Parathyroid adenoma (tissue), 2 donors: ENCODE data around the gene SMO.

ENCODE experiments used
- H2AFZ ChIP-seq: fragments of 300-600 bp; sonication (generic); one replicate; pipeline ENCODE4 v1.7.0; 2017; ENCODE audit warnings: antibody characterized with exemption, mild to moderate bottlenecking
- H3K27ac ChIP-seq: fragments of 300-600 bp; sonication (generic); one replicate; pipeline ENCODE4 v1.7.0; 2017
- H3K27me3 ChIP-seq: fragments of 300-600 bp; sonication (generic); one replicate; pipeline ENCODE4 v1.7.0; 2017; ENCODE audit warnings: low read length; ENCODE audit not compliant: control insufficient read depth, insufficient read depth
- H3K36me3 ChIP-seq: fragments of 300-600 bp; sonication (generic); one replicate; pipeline ENCODE4 v1.7.0; 2017; ENCODE audit warnings: low read length; ENCODE audit not compliant: control insufficient read depth, insufficient read depth
- H3K4me1 ChIP-seq: fragments of 300-600 bp; sonication (generic); one replicate; pipeline ENCODE4 v1.7.0; 2017; ENCODE audit warnings: control low read depth
- H3K4me2 ChIP-seq: fragments of 300-600 bp; sonication (generic); one replicate; pipeline ENCODE4 v1.7.0; 2017; ENCODE audit warnings: low read length
- H3K4me3 ChIP-seq: fragments of 300-600 bp; sonication (generic); one replicate; pipeline ENCODE4 v1.7.0; 2017; ENCODE audit warnings: low read depth, low read length
- H3K79me2 ChIP-seq: fragments of 300-600 bp; sonication (generic); one replicate; pipeline ENCODE4 v1.7.0; 2017; ENCODE audit warnings: control low read depth
- H3K9ac ChIP-seq: fragments of 300-600 bp; sonication (generic); one replicate; pipeline ENCODE4 v1.7.0; 2017; ENCODE audit warnings: mild to moderate bottlenecking
- H3K9me3 ChIP-seq: fragments of 300-600 bp; sonication (generic); one replicate; pipeline ENCODE4 v1.7.0; 2017; ENCODE audit warnings: low read length; ENCODE audit not compliant: control insufficient read depth
- TF ChIP-seq, protein P1 (sequence below): fragments of 300-600 bp; sonication (generic); IDR thresholded peaks from one replicate; pipeline ENCODE4 v1.7.0; 2017; ENCODE audit warnings: antibody characterized with exemption, mild to moderate bottlenecking
- donor health status: primary hyperparathyroidism.

The SMO gene

DNA sequence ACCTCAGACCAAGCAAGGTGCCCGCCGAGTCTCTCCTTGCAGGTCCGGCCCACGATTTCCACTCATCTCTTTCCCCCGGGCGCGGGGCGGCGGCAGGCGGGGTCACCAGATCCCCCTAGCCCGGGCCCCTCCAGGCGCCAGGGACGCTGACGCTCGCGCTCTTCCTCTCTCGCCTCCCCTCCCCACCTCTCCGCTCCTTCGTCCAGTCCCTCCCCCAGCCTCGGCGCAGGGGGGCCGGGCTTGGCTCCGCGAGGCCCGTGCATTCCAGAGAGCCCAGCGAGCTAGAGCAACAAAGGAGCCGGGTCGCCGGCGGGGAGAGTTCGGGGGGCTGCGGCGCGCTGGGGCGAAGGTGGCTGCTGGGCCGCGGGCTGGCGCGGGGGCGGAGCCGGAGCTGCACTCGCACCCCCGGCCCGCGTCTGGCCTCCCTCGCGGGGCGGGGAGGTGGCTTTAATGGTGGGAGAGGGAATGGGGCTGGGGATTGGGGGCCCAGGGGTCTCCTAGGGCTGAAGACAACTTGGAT lies at the start of gene SMO:
TSS of gene SMO (plus strand) at position 262 of the 520 bp plus-strand sequence. CDS start 519 bp downstream, outside the sequence.
- Histone ChIP-seq H3K79me2 (peaks cover 5% of the 10 kb centered on the region), H3K27ac (peak within 1 kb of the TSS; percentile 27), H3K4me2 (peak within 1 kb of the TSS; percentile 79), H3K4me1 (peaks cover 7% of the 10 kb centered on the region), H2AFZ (peak within 1 kb of the TSS; percentile 84), H3K36me3 (no peaks in the 10 kb centered on the region), H3K9me3 (no peaks in the 10 kb centered on the region), H3K4me3 (peak within 1 kb of the TSS; percentile 72), H3K9ac (peak within 1 kb of the TSS; percentile 67), H3K27me3 (no peaks in the 10 kb centered on the region)
- TF ChIP-seq, protein P1, sequence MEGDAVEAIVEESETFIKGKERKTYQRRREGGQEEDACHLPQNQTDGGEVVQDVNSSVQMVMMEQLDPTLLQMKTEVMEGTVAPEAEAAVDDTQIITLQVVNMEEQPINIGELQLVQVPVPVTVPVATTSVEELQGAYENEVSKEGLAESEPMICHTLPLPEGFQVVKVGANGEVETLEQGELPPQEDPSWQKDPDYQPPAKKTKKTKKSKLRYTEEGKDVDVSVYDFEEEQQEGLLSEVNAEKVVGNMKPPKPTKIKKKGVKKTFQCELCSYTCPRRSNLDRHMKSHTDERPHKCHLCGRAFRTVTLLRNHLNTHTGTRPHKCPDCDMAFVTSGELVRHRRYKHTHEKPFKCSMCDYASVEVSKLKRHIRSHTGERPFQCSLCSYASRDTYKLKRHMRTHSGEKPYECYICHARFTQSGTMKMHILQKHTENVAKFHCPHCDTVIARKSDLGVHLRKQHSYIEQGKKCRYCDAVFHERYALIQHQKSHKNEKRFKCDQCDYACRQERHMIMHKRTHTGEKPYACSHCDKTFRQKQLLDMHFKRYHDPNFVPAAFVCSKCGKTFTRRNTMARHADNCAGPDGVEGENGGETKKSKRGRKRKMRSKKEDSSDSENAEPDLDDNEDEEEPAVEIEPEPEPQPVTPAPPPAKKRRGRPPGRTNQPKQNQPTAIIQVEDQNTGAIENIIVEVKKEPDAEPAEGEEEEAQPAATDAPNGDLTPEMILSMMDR, result no peak

DNA sequence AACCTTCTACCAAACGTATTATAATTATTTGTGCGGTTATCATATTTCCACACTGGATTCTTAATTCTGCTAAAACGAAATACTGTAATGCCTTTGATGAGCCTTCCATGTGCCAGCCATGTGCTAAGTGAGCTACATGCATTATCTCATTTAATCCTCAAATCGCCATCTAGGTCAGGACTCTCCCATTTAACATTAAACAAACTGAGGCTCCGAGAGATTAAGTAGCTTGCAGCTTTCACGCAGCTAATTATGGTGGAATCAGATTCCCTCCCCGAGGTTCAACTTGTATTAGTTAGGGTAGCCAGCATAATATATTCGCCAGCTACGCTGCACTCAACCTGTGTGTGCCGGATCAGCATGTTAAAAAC lies 44.7 kb upstream of the SMO start:
- no peaks in the 10 kb centered on the region for H3K36me3 ChIP-seq
- no peak overlapping the region for H3K27ac ChIP-seq
- no peak overlapping the region for H3K9ac ChIP-seq
- TF ChIP-seq, protein P1, result no peak
- peaks cover 4% of the 10 kb centered on the region for H3K4me1 ChIP-seq
- H3K9me3 ChIP-seq, result no peaks in the 10 kb centered on the region
- H2AFZ ChIP-seq, result peak overlapping the region; percentile 76
- H3K4me3 ChIP-seq, result peak overlapping the region; percentile 51
- H3K4me2 ChIP-seq, result no peak overlapping the region
- no peaks in the 10 kb centered on the region for H3K27me3 ChIP-seq
- H3K79me2 ChIP-seq, result no peaks in the 10 kb centered on the region

DNA sequence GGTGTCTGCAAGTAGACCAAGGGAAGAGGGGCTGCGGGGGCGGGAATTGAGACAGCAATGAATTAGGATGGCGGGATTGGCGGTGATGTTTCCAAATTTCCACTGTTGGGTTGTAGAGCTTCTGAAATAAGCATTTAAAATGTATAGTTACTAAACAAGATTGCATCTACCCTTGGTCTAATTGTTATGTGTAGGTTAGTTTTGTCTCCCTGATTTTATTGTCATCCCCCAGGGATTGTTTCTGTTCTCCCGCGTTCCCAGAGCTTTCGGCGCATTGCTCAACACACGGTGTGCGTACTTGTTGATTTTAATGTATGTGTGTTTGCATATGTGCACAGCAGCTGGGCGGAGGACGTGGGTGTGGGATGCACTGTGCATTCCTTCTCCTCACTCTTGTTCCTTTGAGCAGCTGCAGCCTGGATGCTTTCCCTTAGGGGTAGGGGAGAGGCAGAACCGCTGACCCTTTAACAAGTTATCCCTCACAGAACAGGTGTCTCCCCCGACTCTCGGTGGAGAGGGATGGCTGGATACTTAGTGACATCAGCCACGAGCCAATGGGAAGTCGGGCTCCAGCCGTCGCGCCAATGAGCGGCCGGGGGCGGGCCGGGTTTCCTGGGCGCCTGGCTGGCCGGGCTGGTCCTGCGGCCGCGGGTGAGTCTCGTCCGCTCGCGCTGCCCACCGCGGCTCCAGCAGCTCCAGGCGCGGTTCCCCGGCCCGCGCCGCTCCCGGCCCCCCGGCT lies 44.2 kb upstream of the SMO start, which contains the start of gene TSPAN33:
TSS of gene TSPAN33 (plus strand) at position 613 of the 739 bp plus-strand sequence. CDS start 274 bp downstream, outside the sequence.
- Histone ChIP-seq H3K36me3 (no peaks in the 10 kb centered on the region), H3K4me2 (peak within 1 kb of the TSS; percentile 85), H3K9me3 (no peaks in the 10 kb centered on the region), H3K4me3 (peak within 1 kb of the TSS; percentile 54), H3K9ac (no peak within 1 kb of the TSS), H2AFZ (peak within 1 kb of the TSS; percentile 83), H3K79me2 (no peaks in the 10 kb centered on the region), H3K27me3 (no peaks in the 10 kb centered on the region), H3K4me1 (peaks cover 4% of the 10 kb centered on the region), H3K27ac (no peak within 1 kb of the TSS)
- TF ChIP-seq, protein P1, result no peak

DNA sequence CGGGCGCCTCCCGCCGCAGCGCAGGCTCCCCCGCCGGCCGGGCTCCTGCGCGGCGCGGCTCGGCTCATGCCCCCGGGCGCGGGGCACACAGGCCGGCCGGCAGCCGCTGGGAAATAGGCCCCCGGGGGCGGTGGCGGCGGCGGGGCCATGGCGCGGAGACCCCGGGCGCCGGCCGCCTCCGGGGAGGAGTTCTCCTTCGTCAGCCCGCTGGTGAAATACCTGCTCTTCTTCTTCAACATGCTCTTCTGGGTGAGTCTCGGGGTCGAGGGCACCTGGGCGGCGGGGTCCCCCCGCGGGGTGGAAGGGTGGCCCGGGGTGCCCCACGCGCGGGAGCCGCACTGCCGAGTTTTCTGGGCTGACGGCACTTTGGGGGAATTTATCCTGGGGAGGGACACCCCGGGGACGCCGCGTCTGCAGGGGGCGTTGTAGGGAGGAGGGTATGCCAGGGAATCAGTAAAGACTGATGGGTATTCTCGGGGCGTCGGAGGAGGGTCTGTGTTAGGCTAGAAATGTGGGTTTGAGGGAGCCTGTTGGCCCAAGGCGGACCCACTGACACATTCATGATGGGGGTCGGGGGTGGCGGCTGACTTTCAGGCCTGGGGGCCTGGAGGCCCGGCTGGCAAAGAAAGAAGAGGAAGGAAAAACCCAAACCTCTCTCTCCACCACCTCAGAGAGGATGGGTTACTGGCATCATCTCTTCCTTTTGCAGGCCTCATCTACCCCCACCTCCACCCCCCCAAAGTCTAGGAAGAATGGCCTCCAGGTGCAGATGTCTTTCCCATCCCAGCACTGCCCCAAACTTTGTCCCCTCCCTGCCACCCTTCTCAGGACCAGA lies 43.4 kb upstream of the SMO start:
- no peaks in the 10 kb centered on the region for H3K9me3 ChIP-seq
- no peak overlapping the region for H3K9ac ChIP-seq
- peaks cover 4% of the 10 kb centered on the region for H3K4me1 ChIP-seq
- TF ChIP-seq, protein P1, result peak; percentile 15
- no peaks in the 10 kb centered on the region for H3K27me3 ChIP-seq
- no peaks in the 10 kb centered on the region for H3K79me2 ChIP-seq
- H3K4me2 ChIP-seq, result peak overlapping the region; percentile 85
- H3K27ac ChIP-seq, result no peak overlapping the region
- peak overlapping the region; percentile 54 for H3K4me3 ChIP-seq
- peak overlapping the region; percentile 83 for H2AFZ ChIP-seq
- H3K36me3 ChIP-seq, result no peaks in the 10 kb centered on the region
